ENCODE data around the gene MAP1A. TPM values are rescaled to one million over a fixed set of nuclear protein-coding genes. Genes with fewer than 3 reads are reported as not detected.
"Not testable (repeated sequence)": the region's sequence is repeated elsewhere in the genome, so short reads cannot be mapped to it uniquely, and the experiment has no call there.

Gene MAP1A
- total RNA-seq, 4 donors from 2014 or later = 3.5 to 13.0 (median 8.2) TPM

GRCh38 chr15:43529141-43529540, 11.7 kb downstream of the MAP1A start:
- no peak overlapping the region for H3K27ac ChIP-seq
- H3K4me3 ChIP-seq = no peak overlapping the region
- TF ChIP-seq CTCF (IDR thresholded peaks at IDR 0.05 in 4 of 5, conservative IDR thresholded peaks at IDR 0.05 in 1 of 5) (no peak), POLR2A (IDR thresholded peaks at IDR 0.05) (no peak)
- H3K9me3 ChIP-seq = no peaks in the 10 kb centered on the region
- in situ Hi-C loops (cut with MboI; ENCODE audit: low sequenced_read_pairs in 4 of 4) (no loop called here), intact Hi-C loops (cut with DNase I; ENCODE audit: low total_unique reads) (no loop called here)
- ATAC-seq (no peak), DNase-seq (no peak)
- no peaks in the 10 kb centered on the region for H3K36me3 ChIP-seq
- no peaks in the 10 kb centered on the region for H3K27me3 ChIP-seq
- H3K4me1 ChIP-seq = peaks cover 8 to 9% of the 10 kb centered on the region in 2 donors

GRCh38 chr15:43529587-43530345, 12.4 kb downstream of the MAP1A start:
- DNase-seq (no peak), ATAC-seq (no peak)
- TF ChIP-seq POLR2A (IDR thresholded peaks at IDR 0.05) = no peak
- no peak for TF ChIP-seq CTCF (IDR thresholded peaks at IDR 0.05 in 4 of 5, conservative IDR thresholded peaks at IDR 0.05 in 1 of 5)
- in situ Hi-C loops (cut with MboI; ENCODE audit: low sequenced_read_pairs in 4 of 4) = no loop called here
- H3K27ac ChIP-seq = no peak overlapping the region
- H3K4me1 ChIP-seq = peaks cover 8 to 9% of the 10 kb centered on the region in 2 donors
- H3K36me3 ChIP-seq = no peaks in the 10 kb centered on the region
- intact Hi-C loops (cut with DNase I; ENCODE audit: low total_unique reads) = no loop called here
- no peaks in the 10 kb centered on the region for H3K9me3 ChIP-seq
- no peak overlapping the region for H3K4me3 ChIP-seq
- H3K27me3 ChIP-seq = no peaks in the 10 kb centered on the region

GRCh38 chr15:43531018-43531670, 13.7 kb downstream of the MAP1A start:
- TF ChIP-seq POLR2A (IDR thresholded peaks at IDR 0.05) (no peak), CTCF (IDR thresholded peaks at IDR 0.05 in 4 of 5, conservative IDR thresholded peaks at IDR 0.05 in 1 of 5) (no peak)
- no peaks in the 10 kb centered on the region for H3K36me3 ChIP-seq
- peaks cover 8 to 9% of the 10 kb centered on the region in 2 donors for H3K4me1 ChIP-seq
- DNase-seq (no peak), ATAC-seq (peak in 1 of 2 donors; percentile 27)
- no peak overlapping the region for H3K27ac ChIP-seq
- intact Hi-C loops (cut with DNase I; ENCODE audit: low total_unique reads) = no loop called here
- in situ Hi-C loops (cut with MboI; ENCODE audit: low sequenced_read_pairs in 4 of 4) = no loop called here
- no peaks in the 10 kb centered on the region for H3K27me3 ChIP-seq
- no peak overlapping the region for H3K4me3 ChIP-seq
- H3K9me3 ChIP-seq = no peaks in the 10 kb centered on the region

- DNase-seq; intact Hi-C loops (cut with DNase I; ENCODE audit: low total_unique reads); H3K36me3 ChIP-seq; H3K27me3 ChIP-seq; H3K9me3 ChIP-seq; in situ Hi-C loops (cut with MboI; ENCODE audit: low sequenced_read_pairs in 4 of 4); H3K4me1 ChIP-seq; H3K4me3 ChIP-seq; ATAC-seq; H3K27ac ChIP-seq: not testable (repeated sequence)
These were observed 15.4 kb downstream of the MAP1A start for GRCh38 chr15:43532826-43533225.

- DNase-seq (no peak), ATAC-seq (no peak)
- Histone ChIP-seq H3K27ac (no peak overlapping the region), H3K4me3 (no peak overlapping the region), H3K36me3 (no peaks in the 10 kb centered on the region), H3K9me3 (no peaks in the 10 kb centered on the region), H3K4me1 (peaks cover 8 to 9% of the 10 kb centered on the region in 2 donors), H3K27me3 (no peaks in the 10 kb centered on the region)
- no peak for TF ChIP-seq CTCF (IDR thresholded peaks at IDR 0.05 in 4 of 5, conservative IDR thresholded peaks at IDR 0.05 in 1 of 5)
- TF ChIP-seq POLR2A (IDR thresholded peaks at IDR 0.05) = no peak
- intact Hi-C loops (cut with DNase I; ENCODE audit: low total_unique reads) = no loop called here
- in situ Hi-C loops (cut with MboI; ENCODE audit: low sequenced_read_pairs in 4 of 4) = no loop called here
These were observed 17.5 kb downstream of the MAP1A start for GRCh38 chr15:43534897-43535296.

Measured in gastrocnemius medialis (tissue), 4 donors.